Nucleus accumbens (tissue), 56 donors: ENCODE data around the gene BLZF1.
"Not testable (repeated sequence)": the region's sequence is repeated elsewhere in the genome, so short reads cannot be mapped to it uniquely, and the experiment has no call there.

Experiments
- DNase-seq, 56 donors: peaks; one replicate each; lab custom pipeline; 2025; lab: John Stamatoyannopoulos, UW

Gene BLZF1

GRCh38 chr1:169348383-169349036, 19.5 kb upstream of the BLZF1 start:
- peak in 6 of 56 donors; percentile 1 to 34 (median 2) for DNase-seq

DNA sequence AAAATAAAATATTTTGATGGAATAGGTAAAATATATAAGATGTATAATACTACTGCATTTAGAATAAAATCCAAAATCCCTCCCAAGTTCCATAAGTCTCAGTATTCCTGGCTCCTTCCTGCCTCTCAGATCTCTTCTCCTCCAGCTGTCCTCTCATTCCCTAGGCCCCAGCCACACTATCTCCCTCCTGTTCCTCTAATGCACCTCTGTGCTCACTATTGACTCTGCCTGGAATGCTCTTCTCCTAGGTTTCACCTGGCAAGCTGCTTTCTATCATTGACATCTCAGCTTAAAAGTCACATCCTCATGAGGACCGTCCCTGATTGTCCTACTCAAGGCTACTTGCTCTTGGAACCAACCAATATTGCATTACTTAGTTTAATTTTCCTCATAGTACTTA, 7.6 kb upstream of the BLZF1 start:
- no peak for DNase-seq

- DNase-seq, result peak in 1 of 56 donors; percentile 1
Measured at GRCh38 chr1:169361281-169361680, 6.7 kb upstream of the BLZF1 start.

- DNase-seq, result no peak
Measured at GRCh38 chr1:169363046-169363730, 4.8 kb upstream of the BLZF1 start.

DNA sequence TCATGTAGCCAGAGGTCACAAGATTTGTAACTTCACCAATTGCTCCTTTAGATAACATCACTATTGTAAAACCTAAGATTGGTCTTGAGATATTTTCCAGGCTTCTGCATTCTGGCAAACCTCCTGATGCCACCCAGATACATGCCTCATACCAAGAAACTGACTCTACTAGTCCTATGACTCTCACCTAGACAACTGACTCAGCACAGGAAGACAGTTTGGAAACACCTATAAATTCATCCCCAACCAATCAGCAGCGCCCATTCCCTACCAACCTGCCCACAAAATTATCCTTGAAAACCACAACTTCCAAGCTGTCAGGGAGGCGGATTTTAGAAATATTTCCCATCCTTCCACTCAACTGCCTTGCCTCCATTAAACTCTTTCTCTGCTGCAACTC, 3.0 kb upstream of the BLZF1 start:
- DNase-seq, result no peak

DNA sequence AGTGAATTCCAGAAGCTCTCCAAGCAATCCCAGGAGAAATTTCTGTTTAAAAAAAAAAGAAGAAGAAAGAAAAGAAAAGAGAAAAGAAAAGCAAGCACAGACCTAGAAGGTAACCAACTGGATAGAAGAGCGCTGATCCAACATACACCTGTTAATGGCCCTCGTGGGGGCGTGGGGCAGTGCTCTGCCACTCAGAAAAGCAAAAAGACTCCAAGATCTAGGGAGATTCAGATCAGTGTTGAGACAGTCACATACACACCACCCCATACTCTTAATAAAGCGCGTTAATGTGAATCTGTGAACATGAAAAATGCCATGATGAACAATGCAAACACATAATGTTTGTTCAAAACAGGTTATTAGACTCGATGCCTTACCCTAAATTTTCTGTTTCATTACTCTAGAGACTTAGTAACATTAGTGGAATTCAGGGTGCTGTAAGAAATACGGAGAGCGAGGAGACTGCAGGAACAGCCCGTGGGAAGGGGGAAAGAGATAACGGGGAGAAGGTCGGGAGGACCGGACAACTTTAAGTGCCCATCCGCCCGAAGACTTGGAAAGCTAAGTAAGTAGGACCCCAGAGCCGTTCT, 804 bp upstream of the BLZF1 start:
- peak in 1 of 56 donors; percentile 0 for DNase-seq

DNA sequence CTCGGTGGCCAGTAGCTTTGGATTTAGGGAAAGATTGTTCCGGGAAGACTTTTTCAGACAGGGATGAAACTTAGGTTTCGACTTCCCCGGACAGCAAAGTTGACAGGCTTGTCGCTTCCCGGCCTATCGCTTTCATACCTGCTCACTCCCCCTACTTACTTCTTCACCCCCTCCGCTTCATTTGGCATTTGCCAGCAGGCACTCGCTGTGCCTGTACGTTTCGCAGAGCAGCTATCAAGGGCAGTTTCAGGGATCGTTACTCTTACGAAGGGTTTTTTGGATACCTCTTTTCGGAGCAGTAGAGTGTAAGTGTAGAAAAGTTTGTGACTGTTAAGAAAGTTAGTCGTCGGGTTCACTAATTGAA, 393 bp downstream of the BLZF1 start:
- DNase-seq, result peak in 6 of 56 donors; percentile 1 to 40 (median 20)

- DNase-seq, result no peak
Measured at GRCh38 chr1:169371404-169371803, 3.4 kb downstream of the BLZF1 start.

- no peak for DNase-seq
Measured at GRCh38 chr1:169381162-169381561, 13.2 kb downstream of the BLZF1 start.

GRCh38 chr1:169383449-169383848, 15.5 kb downstream of the BLZF1 start:
- DNase-seq, result no peak

GRCh38 chr1:169387399-169387798, 19.4 kb downstream of the BLZF1 start:
- no peak for DNase-seq

- DNase-seq, result no peak
Measured at GRCh38 chr1:169390303-169390702, 22.3 kb downstream of the BLZF1 start.

DNA sequence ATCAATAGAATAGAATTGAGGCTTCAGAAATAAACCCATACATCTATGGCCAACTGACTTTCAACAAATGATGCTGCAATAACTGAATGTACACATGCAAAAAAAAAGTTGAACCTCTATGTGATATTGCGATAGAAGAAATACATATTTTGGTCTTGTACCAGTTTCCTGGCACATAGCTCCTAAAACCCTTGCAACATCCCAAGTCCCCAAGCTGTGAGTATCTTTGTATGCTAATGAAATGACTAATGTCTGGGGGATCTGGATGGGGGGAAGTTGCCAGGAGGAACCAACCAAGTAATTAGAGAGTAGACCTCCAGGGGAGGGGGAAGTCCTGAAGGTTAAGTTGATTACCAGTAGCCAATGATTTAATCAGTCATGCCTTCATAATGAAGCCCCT, 24.4 kb downstream of the BLZF1 start:
- DNase-seq, result no peak

- no peak for DNase-seq
Measured at GRCh38 chr1:169395955-169396354, 28.0 kb downstream of the BLZF1 start.

DNA sequence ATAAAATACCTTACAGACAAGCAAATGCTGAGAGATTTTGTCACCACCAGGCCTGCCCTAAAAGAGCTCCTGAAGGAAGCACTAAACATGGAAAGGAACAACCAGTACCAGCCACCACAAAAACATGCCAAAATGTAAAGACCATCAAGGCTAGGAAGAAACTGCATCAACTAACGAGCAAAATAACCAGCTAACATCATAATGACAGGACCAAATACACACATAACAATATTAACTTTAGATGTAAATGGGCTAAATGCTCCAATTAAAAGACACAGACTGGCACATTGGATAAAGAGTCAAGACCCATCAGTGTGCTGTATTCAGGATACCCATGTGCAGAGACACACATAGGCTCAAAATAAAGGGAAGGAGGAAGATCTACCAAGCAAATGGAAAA, 34.6 kb downstream of the BLZF1 start:
- not testable (repeated sequence) for DNase-seq

DNA sequence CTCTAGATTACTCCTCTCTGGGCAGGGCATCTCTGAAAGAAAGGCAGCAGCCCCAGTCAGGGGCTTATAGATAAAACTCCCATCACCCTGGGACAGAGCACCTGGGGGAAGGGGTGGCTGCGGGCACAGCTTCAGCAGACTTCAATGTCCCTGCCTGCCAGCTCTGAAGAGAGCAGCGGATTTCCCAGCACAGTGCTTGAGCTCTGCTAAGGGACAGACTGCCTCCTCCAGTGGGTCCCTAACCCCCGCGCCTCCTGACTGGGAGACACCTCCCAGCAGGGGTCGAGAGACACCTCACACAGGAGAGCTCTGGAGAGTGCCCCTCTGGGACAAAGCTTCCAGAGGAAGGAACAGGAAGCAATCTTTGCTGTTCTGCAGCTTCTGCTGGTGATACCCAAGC, 40.3 kb downstream of the BLZF1 start:
- DNase-seq, result not testable (repeated sequence)

- no peak for DNase-seq
Measured at GRCh38 chr1:169414952-169415351, 47.0 kb downstream of the BLZF1 start.

DNA sequence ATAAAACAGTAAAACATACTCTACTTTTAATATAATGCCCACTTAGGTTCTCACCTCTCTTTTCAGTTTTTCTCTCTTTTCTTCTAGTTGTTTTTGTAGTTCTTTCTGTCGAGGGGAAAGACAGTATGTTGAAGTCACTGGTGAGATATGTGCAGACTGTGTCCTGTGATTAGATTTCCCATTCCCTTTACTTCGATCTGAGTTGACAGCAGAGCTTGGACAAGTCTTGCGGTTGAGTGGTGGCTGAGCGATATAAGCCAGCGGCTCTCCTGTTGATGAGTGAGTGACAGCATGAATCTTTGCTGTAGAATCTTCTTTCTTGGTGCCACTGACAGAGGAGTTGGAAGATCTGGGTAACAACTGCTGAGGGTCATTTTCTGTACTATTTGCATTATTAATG, 53.3 kb downstream of the BLZF1 start:
- DNase-seq, result no peak

DNA sequence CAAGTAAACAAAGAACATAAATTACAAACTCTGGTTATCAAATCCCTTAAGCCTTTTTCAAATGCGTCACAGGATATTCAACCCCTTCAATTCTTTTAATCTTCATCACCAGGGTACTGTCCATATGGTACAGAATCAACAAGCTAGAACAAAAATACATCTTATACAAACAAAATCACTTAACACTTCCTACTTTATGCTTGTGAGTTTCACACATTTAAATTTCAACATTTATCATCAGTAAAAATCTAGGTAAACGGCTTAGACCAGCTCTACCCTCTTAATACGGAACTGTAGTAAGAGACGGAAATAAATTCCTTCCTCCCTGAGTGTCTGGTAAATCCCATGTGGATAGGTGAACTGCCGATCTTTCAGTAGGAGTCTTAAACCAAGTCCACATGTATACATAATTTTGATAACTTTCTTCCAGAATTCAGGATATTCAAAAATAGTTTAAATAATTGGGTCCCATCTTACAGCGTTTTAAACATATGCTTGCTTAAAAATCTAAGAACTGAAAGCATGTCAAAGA, 58.2 kb downstream of the BLZF1 start:
- DNase-seq, result no peak

- DNase-seq, result peak in 55 of 56 donors; percentile 19 to 93 (median 73)
Measured at GRCh38 chr1:169427081-169427641, 59.2 kb downstream of the BLZF1 start, which contains the start of gene CCDC181. Gene CCDC181, minus strand, starts transcription at chr1:169427474. Its CDS starts 2,547 bp downstream, at chr1:169424927.
